Stimulated activated CD4-positive, alpha-beta T cell treated with anti-CD3 and anti-CD28 coated beads, Interleukin-1b, Interleukin-23, amount 100 ng/mL, for 24 hours (primary cell): ENCODE results near the gene MAPK7.

Experiments used
- DNase-seq, 4 experiments: peaks; one replicate each; pipeline ENCODE4 v3.0.0-alpha.2; 2020; ENCODE audit warnings: low read depth in 4 of 4, low spot score in 1 of 4

Gene MAPK7

DNA sequence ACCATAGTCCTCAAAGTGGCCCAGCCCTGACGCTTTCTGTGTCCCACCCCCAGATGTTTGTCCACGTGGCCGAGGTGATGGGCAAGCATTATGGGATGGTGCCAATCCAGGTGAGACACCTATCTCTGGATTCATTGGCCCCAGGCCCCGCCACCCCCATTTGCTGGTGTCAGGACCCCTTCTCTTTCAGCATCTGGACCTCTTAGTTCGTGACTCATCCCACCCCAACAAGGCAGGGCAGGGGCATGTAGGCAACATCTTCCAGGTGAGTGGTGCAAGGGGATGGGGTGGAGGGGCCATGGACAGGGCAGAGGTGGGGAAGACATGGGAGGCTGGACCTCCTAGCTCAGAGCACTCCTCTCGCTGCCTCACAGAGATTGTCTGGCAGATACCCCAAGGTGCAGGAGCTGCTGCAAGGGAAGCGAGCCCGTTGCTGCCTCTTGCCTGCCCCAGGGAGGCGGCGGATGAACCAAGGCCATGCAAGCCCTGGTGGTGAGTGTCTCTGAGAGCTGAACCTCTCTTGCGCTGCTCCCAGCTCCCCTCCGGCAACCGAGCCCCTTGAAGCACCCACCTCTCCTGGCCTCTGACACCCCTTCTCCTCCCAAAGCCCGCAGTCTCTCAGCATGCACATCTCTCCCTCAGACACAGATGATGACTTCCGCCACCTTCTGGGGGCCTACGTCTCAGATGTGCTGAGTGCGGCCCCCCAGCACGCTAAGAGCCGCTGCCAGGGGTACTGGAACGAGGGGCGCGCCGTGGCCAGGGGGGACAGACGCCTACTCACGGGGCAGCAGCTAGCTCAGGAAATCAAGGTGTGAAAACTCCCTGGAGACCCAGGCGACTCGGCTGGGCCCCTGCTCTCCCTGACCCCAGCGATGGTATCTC is 36.3 kb downstream of the MAPK7 start:
- DNase-seq = no peak

DNA sequence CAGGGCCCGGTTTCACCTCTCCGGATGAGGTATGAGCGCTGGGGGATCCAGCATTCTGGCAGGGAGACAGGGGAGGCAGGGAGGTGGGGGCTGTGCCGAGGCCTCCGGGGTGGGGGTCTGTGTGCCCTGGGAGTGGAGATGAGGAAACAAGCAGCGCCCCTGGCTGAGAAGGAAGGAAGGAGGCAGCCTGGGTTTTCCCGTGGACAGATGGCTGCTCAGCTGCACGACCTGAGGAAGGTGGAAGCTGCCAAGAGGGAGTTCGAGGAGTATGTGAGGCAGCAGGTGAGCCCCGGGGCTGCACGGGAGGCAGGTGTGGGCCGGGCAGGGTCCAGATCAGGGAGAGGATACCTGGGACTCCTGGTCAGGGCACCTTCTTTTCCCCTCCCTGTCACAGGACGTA is 37.0 kb downstream of the MAPK7 start:
- no peak for DNase-seq

DNA sequence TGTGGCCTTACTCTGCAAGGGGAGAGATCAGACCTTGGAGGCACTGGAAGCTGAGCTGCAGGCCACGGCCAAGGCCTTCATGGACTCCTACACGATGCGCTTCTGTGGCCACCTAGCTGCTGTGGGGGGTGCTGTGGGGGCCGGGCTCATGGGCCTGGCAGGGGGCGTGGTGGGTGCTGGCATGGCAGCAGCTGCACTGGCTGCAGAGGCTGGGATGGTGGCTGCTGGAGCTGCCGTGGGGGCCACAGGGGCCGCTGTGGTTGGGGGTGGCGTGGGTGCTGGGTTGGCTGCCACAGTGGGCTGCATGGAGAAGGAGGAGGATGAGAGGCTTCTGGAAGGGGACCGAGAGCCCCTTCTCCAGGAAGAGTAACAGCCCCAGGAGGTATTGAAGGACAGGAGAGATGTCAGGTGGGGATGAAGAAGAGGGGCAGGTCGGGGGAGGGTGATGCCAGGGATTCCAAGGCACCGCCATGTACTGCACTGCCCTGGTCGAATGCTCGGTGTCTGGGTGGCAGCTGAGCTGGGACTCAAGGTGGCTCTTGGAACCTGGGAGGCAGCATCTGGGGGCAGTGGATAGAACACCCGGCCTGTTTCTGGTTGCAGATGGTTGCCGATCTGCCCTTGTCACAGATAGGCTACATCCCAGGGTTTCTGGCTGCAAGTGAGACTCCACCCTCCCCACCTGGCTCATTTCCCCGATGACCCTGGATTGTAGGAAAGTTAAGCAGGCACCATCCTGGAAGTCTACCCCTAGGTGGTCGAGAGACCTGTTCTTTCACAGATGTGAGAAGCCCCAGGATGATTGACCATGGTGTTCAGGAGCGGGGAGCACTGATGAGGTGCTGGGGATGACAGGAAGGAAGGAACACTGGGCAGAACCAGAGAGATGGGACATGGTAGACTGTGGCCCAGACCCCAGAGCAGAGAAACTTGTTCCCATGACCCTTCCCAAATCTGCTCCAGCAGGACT is 37.8 kb downstream of the MAPK7 start:
- DNase-seq = no peak

DNA sequence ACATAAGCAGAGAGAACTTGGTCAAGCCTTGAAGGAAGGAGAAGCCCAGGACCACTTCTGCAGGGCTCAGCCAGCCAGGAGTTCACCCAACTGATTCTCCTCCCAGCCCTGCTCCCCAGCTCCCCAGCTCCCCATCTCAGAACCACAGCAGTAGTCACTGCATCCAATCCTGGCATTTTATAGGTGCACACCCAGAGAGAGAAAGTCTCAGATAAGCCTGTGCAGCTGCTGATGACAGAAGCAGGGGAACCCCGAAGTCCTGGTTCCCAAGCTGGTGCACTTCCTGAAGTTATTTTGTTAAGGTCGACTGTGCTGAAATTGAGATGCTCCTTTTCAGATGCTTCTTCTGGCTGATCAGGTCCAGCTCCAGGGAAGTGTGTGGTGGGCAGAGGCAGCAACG is 39.3 kb downstream of the MAPK7 start:
- no peak for DNase-seq

DNA sequence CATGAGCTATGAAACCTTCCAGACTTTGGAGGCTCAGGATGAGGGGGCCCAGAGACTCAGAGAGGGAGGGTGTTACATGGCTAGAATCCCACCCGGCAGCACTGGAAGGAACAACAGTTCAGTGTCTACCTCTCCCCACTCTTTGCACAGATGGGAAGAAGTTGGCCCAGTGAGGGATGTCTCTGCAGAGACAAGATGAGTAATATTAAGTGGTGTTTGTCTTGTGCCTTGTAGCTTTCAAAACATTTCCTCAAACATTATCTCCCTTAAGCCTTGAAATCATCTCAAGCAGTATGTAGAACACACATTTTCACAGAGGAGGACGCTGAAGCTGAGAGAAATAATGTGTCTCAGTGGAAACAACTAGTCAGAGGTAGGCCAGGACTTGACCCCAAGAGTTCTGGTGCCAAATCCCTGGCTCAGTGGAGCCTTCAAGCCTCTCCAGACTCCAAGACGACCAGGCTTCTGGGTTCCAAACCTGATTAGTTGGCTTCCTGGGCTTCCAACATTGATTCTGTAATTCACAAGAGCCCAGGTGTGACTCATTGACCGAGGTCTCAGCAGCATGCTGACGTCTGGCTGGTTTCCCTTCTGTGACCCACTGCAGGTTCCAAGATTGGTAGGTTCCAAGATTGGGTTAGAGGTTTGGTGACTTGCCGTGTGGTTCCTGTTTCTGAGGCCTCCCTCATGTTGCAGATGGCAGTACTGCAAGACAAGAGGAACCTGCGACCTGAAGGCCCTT is 40.1 kb downstream of the MAPK7 start:
- DNase-seq = no peak

DNA sequence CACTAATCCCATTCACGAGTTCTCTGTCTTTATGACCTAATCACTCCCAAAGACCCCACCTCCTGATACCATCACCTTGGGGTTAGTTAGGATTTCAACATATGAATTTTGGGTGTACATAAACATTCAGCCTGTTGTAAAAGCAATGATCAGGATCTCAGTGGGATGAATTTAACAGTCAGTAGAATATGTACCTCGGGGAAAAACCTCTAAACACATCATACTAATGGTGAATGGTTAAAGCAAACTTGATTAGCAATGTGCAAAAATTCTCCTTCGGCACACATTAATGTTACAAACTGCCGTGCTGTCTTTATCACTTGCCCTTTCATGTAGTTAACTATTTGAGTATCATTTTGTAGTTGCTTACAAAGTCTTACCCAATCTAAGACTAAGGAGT is 42.9 kb downstream of the MAPK7 start:
- DNase-seq = no peak

DNA sequence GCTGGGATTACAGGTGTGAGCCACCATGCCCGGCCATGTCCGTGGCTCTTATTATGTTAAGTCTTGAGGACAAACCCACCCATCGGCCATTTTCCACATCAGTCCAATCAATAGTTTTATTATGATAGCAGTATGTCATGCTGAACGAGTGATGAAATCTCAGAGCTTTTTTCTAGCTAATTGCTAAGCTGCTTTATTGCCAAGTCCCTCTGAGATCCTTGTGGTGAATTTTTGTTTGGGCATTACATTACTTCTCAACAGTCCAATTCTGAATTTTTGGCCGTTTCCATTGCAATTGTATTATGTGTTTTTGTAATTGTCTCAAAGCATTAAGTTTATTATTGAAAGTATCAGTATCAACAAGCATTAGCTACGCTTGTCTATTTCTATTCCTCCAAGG is 43.6 kb downstream of the MAPK7 start:
- DNase-seq = no peak

DNA sequence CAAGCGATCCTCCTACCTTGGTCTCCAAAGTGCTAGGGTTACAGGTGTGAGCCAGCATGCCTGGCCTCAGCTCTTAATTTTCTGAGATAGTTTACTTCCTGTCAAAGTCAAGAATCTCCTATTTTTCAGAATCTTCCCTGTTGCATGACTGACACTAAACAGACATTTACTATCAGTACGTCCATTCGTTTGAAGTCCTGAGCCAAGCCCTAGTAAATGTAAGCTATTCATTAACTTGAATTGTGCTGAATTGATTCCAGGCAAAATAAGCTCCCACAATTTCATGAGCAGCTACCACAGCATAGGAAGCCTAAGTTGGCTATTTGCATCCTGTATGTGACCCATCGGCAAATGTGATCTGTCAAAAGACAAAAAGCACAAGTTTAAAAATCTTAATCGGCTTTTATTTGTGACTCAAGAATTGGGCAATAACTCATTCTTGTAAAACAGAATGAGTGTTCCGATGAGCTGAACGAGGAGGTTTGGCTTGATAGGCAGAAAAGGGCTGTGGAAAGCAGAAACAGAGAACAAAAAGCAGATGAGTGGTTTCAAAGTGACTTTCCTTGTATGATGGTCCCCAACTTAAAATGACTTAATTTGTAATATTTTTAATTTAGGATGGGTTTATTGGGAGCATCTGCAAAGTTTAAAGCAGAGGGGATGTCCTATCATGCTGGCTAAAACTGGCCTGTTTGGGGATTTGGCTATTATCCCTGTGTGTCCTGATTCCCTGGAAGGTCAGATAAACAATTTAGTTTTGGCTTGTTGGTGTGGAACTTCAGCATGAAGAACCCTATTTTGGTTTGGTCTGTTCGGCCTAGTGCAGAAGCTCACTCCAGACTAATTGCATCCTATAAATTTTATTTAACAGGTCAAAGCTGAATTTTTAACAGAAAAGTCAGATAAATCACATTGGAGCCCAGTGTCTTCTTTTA is 46.9 kb downstream of the MAPK7 start:
- DNase-seq = no peak

DNA sequence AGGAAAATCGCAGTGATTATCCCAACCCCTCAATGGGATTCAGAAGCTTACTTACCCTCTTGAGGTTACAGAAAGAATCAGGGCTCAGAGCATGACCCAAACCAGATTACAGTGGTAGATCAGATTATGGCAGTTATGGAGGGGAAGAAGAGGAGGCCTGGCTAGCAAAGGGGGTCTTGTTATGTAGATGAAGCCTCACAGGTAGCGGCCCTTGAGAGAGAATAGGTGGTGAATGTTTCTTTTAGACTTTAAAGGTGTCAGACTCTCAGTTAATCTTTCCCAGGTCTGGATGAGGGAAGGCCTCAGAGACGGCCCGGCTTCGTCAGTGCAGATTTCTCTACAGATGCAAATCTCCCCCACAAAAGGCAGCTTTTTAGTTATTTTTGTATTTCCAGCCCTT is 48.3 kb downstream of the MAPK7 start:
- DNase-seq = no peak

DNA sequence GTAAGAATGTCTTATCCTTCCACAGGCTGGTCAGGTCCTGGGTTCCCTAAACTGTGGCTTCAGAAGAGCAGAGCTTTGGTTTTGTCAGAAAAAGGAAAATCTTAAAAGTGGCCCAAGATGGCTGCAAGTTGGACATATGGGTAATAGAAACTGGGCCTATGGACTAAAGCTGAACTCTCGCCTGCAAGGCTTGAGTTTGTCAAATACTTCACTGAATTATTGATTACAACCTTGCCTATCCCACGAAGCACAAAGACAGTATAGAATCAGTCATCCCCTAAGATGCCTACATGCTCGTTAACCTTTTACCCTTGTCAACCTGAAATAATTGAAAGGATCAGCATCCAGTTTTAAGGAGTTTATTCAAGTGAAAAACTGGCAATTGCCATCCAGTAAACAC is 53.4 kb downstream of the MAPK7 start:
- DNase-seq = no peak
